GM12878 (cell line): ENCODE results near the gene GRAMD2B.

Experiments
- CEBPB ChIP-seq, 2 experiments: fragments of 150-350 bp in 1 of 2; IDR thresholded peaks; 2 replicates each; pipeline ENCODE4 v1.6.1; 2012 to 2014; ENCODE audit warnings: low read depth in 2 of 2, low read length in 2 of 2, borderline replicate concordance in 1 of 2, inconsistent platforms in 1 of 2
- FOXK2 ChIP-seq: fragments of 450-650 bp; IDR thresholded peaks from 2 replicates; pipeline ENCODE4 v1.6.1; 2017; ENCODE audit warnings: mild to moderate bottlenecking, moderate library complexity
- HCFC1 ChIP-seq: fragments of 150-350 bp; IDR thresholded peaks from 2 replicates; pipeline ENCODE4 v1.6.1; 2014; ENCODE audit warnings: low read length
- POLR2AphosphoS5 ChIP-seq: IDR thresholded peaks from 2 replicates; pipeline ENCODE4 v1.6.1; 2011; ENCODE audit warnings: mild to moderate bottlenecking, low read length, inconsistent platforms
- SRF ChIP-seq, 2 experiments: IDR thresholded peaks; 2 replicates each; pipeline ENCODE4 v1.6.1; 2011; ENCODE audit warnings: low read depth in 2 of 2, low read length in 2 of 2, mild to moderate bottlenecking in 1 of 2, moderate library complexity in 1 of 2
- TCF3 ChIP-seq: IDR thresholded peaks from 2 replicates; pipeline ENCODE4 v1.6.1; 2012; ENCODE audit warnings: low read depth, mild to moderate bottlenecking, low read length, borderline replicate concordance; ENCODE audit not compliant: insufficient read depth
- YY1 ChIP-seq: IDR thresholded peaks from 2 replicates; pipeline ENCODE4 v1.6.1; 2011; ENCODE audit warnings: low read depth, mild to moderate bottlenecking, low read length
- TF ChIP-seq, protein P1 (sequence below), 3 experiments: IDR thresholded peaks in 2 of 3; conservative IDR thresholded peaks in 1 of 3; 2 replicates each; pipeline ENCODE4 v1.5.1; 2011; ENCODE audit warnings: low read depth in 3 of 3, low read length in 3 of 3, mild to moderate bottlenecking in 3 of 3, control low read depth in 2 of 3, moderate library complexity in 2 of 3, inconsistent platforms in 1 of 3, mixed read lengths in 1 of 3; ENCODE audit not compliant: control insufficient read depth in 2 of 3, insufficient read depth in 1 of 3; ENCODE audit errors: extremely low read depth in 1 of 3
- TF ChIP-seq, protein P2 (sequence below): fragments of 450-650 bp; IDR thresholded peaks from 2 replicates; pipeline ENCODE4 v1.6.1; 2017; ENCODE audit warnings: mild to moderate bottlenecking, low read depth, inconsistent platforms; ENCODE audit not compliant: poor library complexity, severe bottlenecking

DNA sequence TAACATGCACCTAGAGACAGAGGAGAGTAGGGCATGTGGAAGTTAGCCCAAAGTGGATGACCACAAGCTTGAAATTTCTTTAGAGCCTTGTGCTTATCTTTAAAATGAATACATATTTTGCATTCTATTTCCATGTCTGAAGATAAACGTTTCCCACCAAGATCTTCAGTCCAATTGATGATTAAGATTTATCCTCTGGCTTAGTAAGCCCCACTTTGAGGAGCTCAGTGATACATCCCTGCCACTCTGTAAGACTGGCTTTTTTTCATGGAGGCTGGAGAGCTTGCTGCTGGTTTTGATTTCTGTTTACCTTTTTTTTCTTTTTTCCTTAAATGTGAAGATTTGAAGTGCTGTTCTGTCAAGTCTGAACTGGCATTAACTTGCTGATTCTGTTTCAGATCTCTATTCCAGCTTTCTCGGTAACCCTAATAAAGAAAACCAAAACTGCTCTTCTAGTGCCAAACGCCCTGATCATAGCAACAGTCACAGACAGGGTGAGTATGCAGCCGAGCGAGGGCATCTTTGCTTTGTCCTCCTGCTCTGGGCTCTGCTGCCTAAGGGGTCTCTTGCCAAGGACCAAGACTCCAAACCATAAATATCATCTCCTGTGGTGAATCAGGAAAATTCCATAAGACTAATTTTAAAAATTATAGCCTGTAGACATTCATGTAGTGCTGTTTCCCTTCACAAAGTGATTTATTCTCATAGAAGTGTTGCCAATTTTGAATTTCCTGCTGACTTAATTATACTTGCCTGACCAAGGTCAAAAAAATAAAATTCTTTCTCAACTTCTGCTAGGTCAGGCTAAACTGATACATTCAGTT is 54.3 kb downstream of the GRAMD2B start:
- TF ChIP-seq POLR2AphosphoS5, result no peak
- TF ChIP-seq, protein P1, sequence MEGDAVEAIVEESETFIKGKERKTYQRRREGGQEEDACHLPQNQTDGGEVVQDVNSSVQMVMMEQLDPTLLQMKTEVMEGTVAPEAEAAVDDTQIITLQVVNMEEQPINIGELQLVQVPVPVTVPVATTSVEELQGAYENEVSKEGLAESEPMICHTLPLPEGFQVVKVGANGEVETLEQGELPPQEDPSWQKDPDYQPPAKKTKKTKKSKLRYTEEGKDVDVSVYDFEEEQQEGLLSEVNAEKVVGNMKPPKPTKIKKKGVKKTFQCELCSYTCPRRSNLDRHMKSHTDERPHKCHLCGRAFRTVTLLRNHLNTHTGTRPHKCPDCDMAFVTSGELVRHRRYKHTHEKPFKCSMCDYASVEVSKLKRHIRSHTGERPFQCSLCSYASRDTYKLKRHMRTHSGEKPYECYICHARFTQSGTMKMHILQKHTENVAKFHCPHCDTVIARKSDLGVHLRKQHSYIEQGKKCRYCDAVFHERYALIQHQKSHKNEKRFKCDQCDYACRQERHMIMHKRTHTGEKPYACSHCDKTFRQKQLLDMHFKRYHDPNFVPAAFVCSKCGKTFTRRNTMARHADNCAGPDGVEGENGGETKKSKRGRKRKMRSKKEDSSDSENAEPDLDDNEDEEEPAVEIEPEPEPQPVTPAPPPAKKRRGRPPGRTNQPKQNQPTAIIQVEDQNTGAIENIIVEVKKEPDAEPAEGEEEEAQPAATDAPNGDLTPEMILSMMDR (IDR thresholded peaks at IDR 0.05 in 2 of 3, conservative IDR thresholded peaks at IDR 0.05 in 1 of 3; ENCODE audit: control insufficient read depth in 2 of 3, extremely low read depth in 1 of 3, insufficient read depth in 1 of 3, low read depth in 3 of 3, low read length in 3 of 3), result no peak
- TF ChIP-seq, protein P2, sequence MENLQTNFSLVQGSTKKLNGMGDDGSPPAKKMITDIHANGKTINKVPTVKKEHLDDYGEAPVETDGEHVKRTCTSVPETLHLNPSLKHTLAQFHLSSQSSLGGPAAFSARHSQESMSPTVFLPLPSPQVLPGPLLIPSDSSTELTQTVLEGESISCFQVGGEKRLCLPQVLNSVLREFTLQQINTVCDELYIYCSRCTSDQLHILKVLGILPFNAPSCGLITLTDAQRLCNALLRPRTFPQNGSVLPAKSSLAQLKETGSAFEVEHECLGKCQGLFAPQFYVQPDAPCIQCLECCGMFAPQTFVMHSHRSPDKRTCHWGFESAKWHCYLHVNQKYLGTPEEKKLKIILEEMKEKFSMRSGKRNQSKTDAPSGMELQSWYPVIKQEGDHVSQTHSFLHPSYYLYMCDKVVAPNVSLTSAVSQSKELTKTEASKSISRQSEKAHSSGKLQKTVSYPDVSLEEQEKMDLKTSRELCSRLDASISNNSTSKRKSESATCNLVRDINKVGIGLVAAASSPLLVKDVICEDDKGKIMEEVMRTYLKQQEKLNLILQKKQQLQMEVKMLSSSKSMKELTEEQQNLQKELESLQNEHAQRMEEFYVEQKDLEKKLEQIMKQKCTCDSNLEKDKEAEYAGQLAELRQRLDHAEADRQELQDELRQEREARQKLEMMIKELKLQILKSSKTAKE, result no peak
- no peak for TF ChIP-seq FOXK2
- TF ChIP-seq HCFC1, result no peak
- TF ChIP-seq SRF (IDR thresholded peaks at IDR 0.05; ENCODE audit: low read depth in 2 of 2, low read length in 2 of 2), result no peak
- no peak for TF ChIP-seq YY1
- no peak for TF ChIP-seq TCF3
- no peak for TF ChIP-seq CEBPB (IDR thresholded peaks at IDR 0.05; ENCODE audit: borderline replicate concordance in 1 of 2, low read depth in 2 of 2, low read length in 2 of 2)
